Muscle layer of colon (tissue), 2 donors: ENCODE results near the gene VSTM4.

Source experiments
- H3K27ac ChIP-seq: one replicate; pipeline ENCODE4 v1.7.0; 2013; ENCODE audit warnings: low read depth, mild to moderate bottlenecking, low read length, moderate library complexity
- H3K27me3 ChIP-seq, 2 donors: one replicate each; pipeline ENCODE4 v1.7.0; 2013; ENCODE audit warnings: low read length in 2 of 2, mild to moderate bottlenecking in 2 of 2; ENCODE audit not compliant: insufficient read depth in 2 of 2, control insufficient read depth in 1 of 2
- H3K36me3 ChIP-seq: one replicate; pipeline ENCODE4 v1.7.0; 2013; ENCODE audit warnings: mild to moderate bottlenecking, low read length; ENCODE audit not compliant: insufficient read depth
- H3K4me1 ChIP-seq: one replicate; pipeline ENCODE4 v1.7.0; 2013; ENCODE audit warnings: mild to moderate bottlenecking, low read length; ENCODE audit not compliant: insufficient read depth
- H3K4me3 ChIP-seq, 2 donors: one replicate each; pipeline ENCODE4 v1.7.0; 2013; ENCODE audit warnings: low read length in 2 of 2, low read depth in 1 of 2, mild to moderate bottlenecking in 1 of 2, moderate library complexity in 1 of 2
- H3K9ac ChIP-seq: one replicate; pipeline ENCODE4 v1.7.0; 2013; ENCODE audit warnings: low read length
- H3K9me3 ChIP-seq: one replicate; pipeline ENCODE4 v1.7.0; 2013; ENCODE audit warnings: mild to moderate bottlenecking, low read length
- donor health status: abdominal sarcoma.
- donor health status: Adenocarcinoma of cecum.

The VSTM4 gene

DNA sequence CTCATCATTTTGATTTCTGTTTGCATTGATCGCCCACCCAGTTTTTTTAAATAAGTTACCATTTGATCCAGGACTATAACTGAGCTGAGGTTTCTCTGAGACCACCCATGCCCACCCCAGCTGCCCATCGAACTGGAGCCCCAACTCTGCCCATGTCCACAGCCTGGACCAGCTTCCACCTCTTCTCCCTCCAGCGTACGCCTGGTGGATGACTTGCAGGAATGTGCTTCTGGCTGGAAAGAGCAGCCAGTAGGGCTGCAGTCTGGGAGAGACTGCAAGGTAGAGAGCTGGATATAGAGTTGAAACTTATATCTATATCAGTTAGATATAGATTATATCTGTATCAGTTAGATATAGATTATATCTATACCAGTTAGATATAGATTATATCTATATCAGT is 149.9 kb downstream of the VSTM4 start:
- no peak overlapping the region for H3K9ac ChIP-seq
- H3K4me1 ChIP-seq: no peaks in the 10 kb centered on the region
- no peak overlapping the region for H3K27ac ChIP-seq
- no peaks in the 10 kb centered on the region for H3K36me3 ChIP-seq
- H3K4me3 ChIP-seq: no peak overlapping the region
- H3K9me3 ChIP-seq: no peaks in the 10 kb centered on the region
- H3K27me3 ChIP-seq: no peaks in the 10 kb centered on the region
